NB4 (cell line): Measurements from ENCODE around the gene PNRC2.

Experiments used
- DNase-seq: peaks from one replicate; pipeline ENCODE4 v3.0.0; 2010; ENCODE audit warnings: low read depth
- H3K4me3 ChIP-seq: one replicate; pipeline ENCODE4 v1.5.1; 2011; ENCODE audit warnings: mild to moderate bottlenecking, low read depth, low read length, moderate library complexity
- CTCF ChIP-seq: IDR thresholded peaks from one replicate; pipeline ENCODE4 v1.5.1; 2012; ENCODE audit warnings: low read depth, low read length
- MAX ChIP-seq: IDR thresholded peaks from 2 replicates; pipeline ENCODE4 v1.6.1; 2011; ENCODE audit warnings: low read depth, low read length
- MYC ChIP-seq: IDR thresholded peaks from 2 replicates; pipeline ENCODE4 v1.6.1; 2011; ENCODE audit warnings: low read depth, low read length
- POLR2A ChIP-seq: IDR thresholded peaks from 2 replicates; pipeline ENCODE4 v1.6.1; 2011; ENCODE audit warnings: mild to moderate bottlenecking; ENCODE audit not compliant: insufficient read length; ENCODE audit errors: extremely low read depth

Gene PNRC2

GRCh38 chr1:23959461-23960290 is at the start of gene PNRC2:
PNRC2 (plus strand) TSS chr1:23959828; CDS start chr1:23961458, 1,630 bp downstream.
- TF ChIP-seq MYC: peak; percentile 50
- no peak for TF ChIP-seq CTCF
- peak; percentile 85 for TF ChIP-seq POLR2A
- TF ChIP-seq MAX: peak; percentile 59; the same call in 1 of the 2 replicates
- H3K4me3 ChIP-seq: peak within 1 kb of the TSS; percentile 98
- peak; percentile 97 for DNase-seq

- H3K4me3 ChIP-seq: no peak overlapping the region
- TF ChIP-seq MYC: no peak
- DNase-seq: peak; percentile 24
These were observed 49.5 kb upstream of the PNRC2 start for GRCh38 chr1:23910144-23910543.

- TF ChIP-seq MAX (no peak), MYC (no peak), POLR2A (no peak), CTCF (no peak)
- DNase-seq: no peak
- no peak overlapping the region for H3K4me3 ChIP-seq
These were observed 48.9 kb upstream of the PNRC2 start for GRCh38 chr1:23910553-23911246.

- peak overlapping the region; percentile 25 for H3K4me3 ChIP-seq
- TF ChIP-seq MYC (no peak), POLR2A (no peak), CTCF (no peak), MAX (no peak)
- DNase-seq: no peak
These were observed 47.7 kb upstream of the PNRC2 start for GRCh38 chr1:23911921-23912320.

- TF ChIP-seq CTCF (no peak), MYC (peak; percentile 21; the same call in 1 of the 2 replicates), MAX (peak; percentile 50; the same call in 1 of the 2 replicates), POLR2A (no peak)
- peak; percentile 88 for DNase-seq
- H3K4me3 ChIP-seq: peak within 1 kb of the TSS; percentile 34
These were observed 46.3 kb upstream of the PNRC2 start, which contains the start of gene CNR2 for GRCh38 chr1:23913212-23913880. CNR2 (minus strand) TSS chr1:23913362; CDS start chr1:23875617, 37,745 bp downstream.
